ENCODE results near the gene GPC6. TPM values are rescaled to one million over a fixed set of nuclear protein-coding genes. Genes with fewer than 3 reads are reported as not detected.

Gene GPC6
- total RNA-seq, 2 donors from 2014 or later = 3.4 to 5.3 TPM

GRCh38 chr13:93690139-93690538 is 463.5 kb downstream of the GPC6 start:
- no peaks in the 10 kb centered on the region for H3K4me1 ChIP-seq (replicated peaks)
- H3K4me3 ChIP-seq = no peak overlapping the region
- TF ChIP-seq POLR2A (IDR thresholded peaks at IDR 0.05) (no peak), CTCF (IDR thresholded peaks at IDR 0.05) (no peak), POLR2AphosphoS5 (IDR thresholded peaks at IDR 0.05) (no peak)
- no peak for DNase-seq (ENCODE audit: low spot score)
- H3K36me3 ChIP-seq = no peaks in the 10 kb centered on the region
- WGBS = 45% methylated on average over 1 of the region's 1 CpG
- no peaks in the 10 kb centered on the region for H3K9me3 ChIP-seq
- intact Hi-C loops (cut with DNase I) = no loop called here
- no peaks in the 10 kb centered on the region for H3K27me3 ChIP-seq (replicated peaks; ENCODE audit: insufficient read depth)
- no peak overlapping the region for H3K27ac ChIP-seq

DNA sequence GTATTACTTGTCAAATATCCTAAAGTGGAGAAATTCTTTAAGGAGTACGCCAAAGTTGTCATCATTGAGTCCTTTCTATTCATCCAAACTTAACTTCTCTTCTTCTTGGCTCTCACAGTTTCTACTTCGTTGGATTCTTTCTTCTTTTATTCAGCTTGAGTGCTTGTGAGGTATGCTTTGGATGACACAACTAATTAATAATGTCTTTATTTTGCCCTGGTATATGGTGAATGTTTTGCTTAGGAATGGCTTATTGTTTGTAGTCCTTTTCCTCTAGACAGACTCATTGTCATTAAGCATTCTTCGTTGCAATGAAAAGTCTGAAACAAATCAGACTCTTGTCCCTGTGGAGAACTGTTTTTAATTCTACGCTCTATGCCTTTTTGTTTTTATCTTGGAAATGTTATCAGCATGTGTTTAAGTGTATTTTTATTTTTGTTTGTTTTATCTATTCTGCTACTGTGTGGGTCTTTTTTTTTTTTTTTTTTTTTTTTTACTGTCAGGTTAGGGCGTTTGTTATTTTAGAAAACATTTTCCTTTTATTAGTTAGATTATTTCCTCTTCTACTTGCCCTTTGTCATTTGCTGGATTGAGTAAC is 471.5 kb downstream of the GPC6 start:
- no peak overlapping the region for H3K27ac ChIP-seq
- no peak overlapping the region for H3K4me3 ChIP-seq
- intact Hi-C loops (cut with DNase I) = no loop called here
- 88% methylated on average over 5 of the region's 5 CpGs for WGBS
- no peaks in the 10 kb centered on the region for H3K9me3 ChIP-seq
- no peaks in the 10 kb centered on the region for H3K4me1 ChIP-seq (replicated peaks)
- no peaks in the 10 kb centered on the region for H3K27me3 ChIP-seq (replicated peaks; ENCODE audit: insufficient read depth)
- DNase-seq (ENCODE audit: low spot score) = no peak
- H3K36me3 ChIP-seq = no peaks in the 10 kb centered on the region
- TF ChIP-seq POLR2AphosphoS5 (IDR thresholded peaks at IDR 0.05) (no peak), CTCF (IDR thresholded peaks at IDR 0.05) (no peak), POLR2A (IDR thresholded peaks at IDR 0.05) (no peak)

DNA sequence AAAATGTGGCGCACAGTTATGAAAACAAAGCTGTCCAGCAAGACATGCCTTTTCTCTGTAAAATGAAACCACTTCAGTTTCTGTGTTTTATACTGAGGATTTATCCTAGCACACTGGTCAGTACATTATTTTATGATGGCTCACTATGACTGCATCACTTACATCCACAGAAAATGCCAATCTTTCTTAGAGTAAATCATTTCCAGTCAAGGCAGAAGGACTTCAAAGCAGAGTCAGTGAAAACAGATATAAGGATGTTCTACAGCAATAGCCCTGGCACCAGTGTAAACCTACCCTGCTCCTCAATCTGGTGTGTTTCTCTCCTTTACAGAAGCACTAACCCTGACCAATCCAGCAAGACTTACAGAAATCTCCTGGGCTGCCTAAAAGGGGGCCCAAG is 473.5 kb downstream of the GPC6 start:
- intact Hi-C loops (cut with DNase I) = no loop called here
- Histone ChIP-seq H3K4me1 (replicated peaks) (no peaks in the 10 kb centered on the region), H3K36me3 (no peaks in the 10 kb centered on the region), H3K9me3 (no peaks in the 10 kb centered on the region), H3K27ac (no peak overlapping the region), H3K4me3 (no peak overlapping the region), H3K27me3 (replicated peaks; ENCODE audit: insufficient read depth) (no peaks in the 10 kb centered on the region)
- no peak for TF ChIP-seq POLR2A (IDR thresholded peaks at IDR 0.05)
- no peak for TF ChIP-seq POLR2AphosphoS5 (IDR thresholded peaks at IDR 0.05)
- no peak for TF ChIP-seq CTCF (IDR thresholded peaks at IDR 0.05)
- no peak for DNase-seq (ENCODE audit: low spot score)
- WGBS = 55% methylated on average over 1 of the region's 1 CpG

DNA sequence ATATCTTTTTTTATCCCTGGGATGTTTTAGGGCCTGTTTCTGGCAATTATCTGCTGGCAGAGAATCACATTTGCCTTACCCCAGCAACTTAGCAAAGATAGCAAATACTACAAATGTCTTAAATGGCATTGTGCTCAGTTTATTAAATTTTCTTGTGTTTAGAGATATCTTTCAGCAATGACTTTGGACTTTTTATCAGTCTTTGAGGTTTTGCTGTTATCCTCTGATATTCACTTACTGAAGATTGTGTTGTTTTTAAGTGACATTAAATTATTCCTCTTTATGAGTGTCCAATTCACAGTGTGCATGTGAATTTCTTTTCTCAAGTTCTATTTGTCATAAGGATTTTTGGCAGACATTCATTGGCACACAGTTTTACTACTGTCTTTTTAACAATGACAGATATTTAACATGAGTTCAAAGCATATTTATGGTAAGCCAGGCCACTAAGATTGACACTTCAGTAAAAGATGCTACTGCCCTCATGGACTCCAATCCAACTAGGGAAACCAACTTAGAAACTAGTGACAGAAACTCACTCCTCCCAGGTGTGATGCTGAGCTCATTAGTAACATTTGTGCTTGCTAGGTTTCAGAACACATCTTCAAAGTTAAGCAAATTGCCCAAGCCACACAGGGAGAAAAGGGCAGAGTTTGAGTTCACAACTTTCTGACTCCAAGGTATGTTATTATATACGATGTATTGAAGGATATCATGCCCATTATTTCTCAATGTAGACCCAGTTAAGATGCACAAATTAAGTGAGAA is 481.9 kb downstream of the GPC6 start:
- intact Hi-C loops (cut with DNase I) = no loop called here
- WGBS = 79% methylated on average over 1 of the region's 1 CpG
- Histone ChIP-seq H3K4me3 (no peak overlapping the region), H3K27ac (no peak overlapping the region), H3K9me3 (no peaks in the 10 kb centered on the region), H3K36me3 (no peaks in the 10 kb centered on the region), H3K27me3 (replicated peaks; ENCODE audit: insufficient read depth) (no peaks in the 10 kb centered on the region), H3K4me1 (replicated peaks) (no peaks in the 10 kb centered on the region)
- no peak for TF ChIP-seq POLR2A (IDR thresholded peaks at IDR 0.05)
- TF ChIP-seq CTCF (IDR thresholded peaks at IDR 0.05) = no peak
- no peak for TF ChIP-seq POLR2AphosphoS5 (IDR thresholded peaks at IDR 0.05)
- no peak for DNase-seq (ENCODE audit: low spot score)
